SK-N-SH treated with all-trans-retinoic acid at 6 μM for 48 hours (cell line): ENCODE data around the gene LARP4B.

Experiments used
- CSRNP3 ChIP-seq: fragments of 250-450 bp; sonication (Bioruptor Pico); IDR thresholded peaks from 2 replicates; pipeline ENCODE4 v1.5.1; 2021; ENCODE audit warnings: mild to moderate bottlenecking, moderate library complexity
- ISL1 ChIP-seq: fragments of 250-450 bp; sonication (Bioruptor Pico); IDR thresholded peaks from 2 replicates; pipeline ENCODE4 v2.1.2; 2022; ENCODE audit warnings: mild to moderate bottlenecking, moderate library complexity
- RARB ChIP-seq: fragments of 250-450 bp; sonication (Bioruptor Pico); IDR thresholded peaks from 2 replicates; pipeline ENCODE4 v1.8.0; 2021; ENCODE audit warnings: mild to moderate bottlenecking, moderate library complexity
- TCF4 ChIP-seq: fragments of 250-450 bp; sonication (Bioruptor Pico); IDR thresholded peaks from 2 replicates; pipeline ENCODE4 v1.8.0; 2021; ENCODE audit warnings: mild to moderate bottlenecking, moderate library complexity, borderline replicate concordance
- TOX ChIP-seq: fragments of 250-450 bp; sonication (Bioruptor Pico); IDR thresholded peaks from 2 replicates; pipeline ENCODE4 v1.8.0; 2021; ENCODE audit warnings: mild to moderate bottlenecking, moderate library complexity, borderline replicate concordance
- ZC3H10 ChIP-seq: fragments of 250-450 bp; sonication (Bioruptor Pico); IDR thresholded peaks from 2 replicates; pipeline ENCODE4 v1.5.1; 2021; ENCODE audit warnings: mild to moderate bottlenecking, moderate library complexity
- ZFP3 ChIP-seq: fragments of 250-450 bp; sonication (Bioruptor Pico); IDR thresholded peaks from 2 replicates; pipeline ENCODE4 v1.5.0; 2020; ENCODE audit warnings: mild to moderate bottlenecking, moderate library complexity
- ZFP30 ChIP-seq: fragments of 450-650 bp; formaldehyde crosslinking; IDR thresholded peaks from 2 replicates; pipeline ENCODE4 v1.5.0; 2022; ENCODE audit warnings: mild to moderate bottlenecking, moderate library complexity
- ZNF70 ChIP-seq: fragments of 450-650 bp; formaldehyde crosslinking; IDR thresholded peaks from 2 replicates; pipeline ENCODE4 v1.5.0; 2020; ENCODE audit warnings: mild to moderate bottlenecking, moderate library complexity
- ZNF8 ChIP-seq: fragments of 450-650 bp; formaldehyde crosslinking; IDR thresholded peaks from 2 replicates; pipeline ENCODE4 v1.5.0; 2020; ENCODE audit warnings: mild to moderate bottlenecking, moderate library complexity
- TF ChIP-seq, protein P1 (sequence below): fragments of 250-450 bp; sonication (Bioruptor Pico); IDR thresholded peaks from 2 replicates; pipeline ENCODE4 v1.8.0; 2020; ENCODE audit warnings: mild to moderate bottlenecking, moderate library complexity, borderline replicate concordance

GRCh38 chr10:917416-917720 is 14.1 kb downstream of the LARP4B start:
- TF ChIP-seq CSRNP3 (CRISPR knock-in tag) (no peak), ZFP3 (CRISPR knock-in tag) (no peak), ISL1 (CRISPR knock-in tag) (no peak), ZC3H10 (CRISPR knock-in tag) (no peak), TCF4 (CRISPR knock-in tag) (no peak), ZNF8 (CRISPR knock-in tag) (no peak), RARB (CRISPR knock-in tag) (no peak), ZFP30 (no peak), TOX (CRISPR knock-in tag) (no peak), ZNF70 (no peak)
- TF ChIP-seq, protein P1, sequence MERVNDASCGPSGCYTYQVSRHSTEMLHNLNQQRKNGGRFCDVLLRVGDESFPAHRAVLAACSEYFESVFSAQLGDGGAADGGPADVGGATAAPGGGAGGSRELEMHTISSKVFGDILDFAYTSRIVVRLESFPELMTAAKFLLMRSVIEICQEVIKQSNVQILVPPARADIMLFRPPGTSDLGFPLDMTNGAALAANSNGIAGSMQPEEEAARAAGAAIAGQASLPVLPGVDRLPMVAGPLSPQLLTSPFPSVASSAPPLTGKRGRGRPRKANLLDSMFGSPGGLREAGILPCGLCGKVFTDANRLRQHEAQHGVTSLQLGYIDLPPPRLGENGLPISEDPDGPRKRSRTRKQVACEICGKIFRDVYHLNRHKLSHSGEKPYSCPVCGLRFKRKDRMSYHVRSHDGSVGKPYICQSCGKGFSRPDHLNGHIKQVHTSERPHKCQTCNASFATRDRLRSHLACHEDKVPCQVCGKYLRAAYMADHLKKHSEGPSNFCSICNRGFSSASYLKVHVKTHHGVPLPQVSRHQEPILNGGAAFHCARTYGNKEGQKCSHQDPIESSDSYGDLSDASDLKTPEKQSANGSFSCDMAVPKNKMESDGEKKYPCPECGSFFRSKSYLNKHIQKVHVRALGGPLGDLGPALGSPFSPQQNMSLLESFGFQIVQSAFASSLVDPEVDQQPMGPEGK (CRISPR knock-in tag) = no peak
